H1 (cell line): ENCODE measurements around the gene AGAP1.

Source experiments
- CREB1 ChIP-seq: IDR thresholded peaks from 2 replicates; pipeline ENCODE4 v1.6.1; 2012; ENCODE audit warnings: inconsistent platforms
- CTCF ChIP-seq, 3 experiments: IDR thresholded peaks; 1 replicate in 2 of 3; 2 replicates in 1 of 3; pipeline versions ENCODE4 v1.5.1 to v1.6.1; 2011; ENCODE audit warnings: low read length in 3 of 3, mild to moderate bottlenecking in 3 of 3, inconsistent platforms in 2 of 3, low read depth in 1 of 3, moderate library complexity in 1 of 3; ENCODE audit not compliant: insufficient read depth in 1 of 3; ENCODE audit errors: control extremely low read depth in 1 of 3
- E2F6 ChIP-seq: IDR thresholded peaks from 2 replicates; pipeline ENCODE4 v1.6.1; 2012; ENCODE audit warnings: inconsistent platforms
- HDAC2 ChIP-seq, 2 experiments: fragments of 300-600 bp in 1 of 2; sonication (generic) in 1 of 2; IDR thresholded peaks; 2 replicates each; pipeline ENCODE4 v1.6.1; 2011 to 2012; ENCODE audit warnings: low read depth in 2 of 2, low read length in 2 of 2, mild to moderate bottlenecking in 2 of 2, moderate library complexity in 2 of 2, borderline replicate concordance in 1 of 2, inconsistent platforms in 1 of 2
- POLR2A ChIP-seq, 2 experiments: IDR thresholded peaks; 1 replicate in 1 of 2; 2 replicates in 1 of 2; pipeline ENCODE4 v1.6.1; 2011; ENCODE audit warnings: low read depth in 2 of 2, low read length in 2 of 2, mild to moderate bottlenecking in 2 of 2; ENCODE audit errors: control extremely low read depth in 1 of 2

- TF ChIP-seq CTCF (IDR thresholded peaks at IDR 0.05; ENCODE audit: control extremely low read depth in 1 of 3, insufficient read depth in 1 of 3, low read depth in 1 of 3, low read length in 3 of 3) (no peak), HDAC2 (IDR thresholded peaks at IDR 0.05; ENCODE audit: borderline replicate concordance in 1 of 2, low read depth in 2 of 2, low read length in 2 of 2) (no peak), CREB1 (no peak), E2F6 (no peak), POLR2A (IDR thresholded peaks at IDR 0.05; ENCODE audit: control extremely low read depth in 1 of 2, low read depth in 2 of 2, low read length in 2 of 2) (no peak)
Observed at GRCh38 chr2:235542733-235543127, 48.9 kb downstream of the AGAP1 start.
